Vagina (tissue), 2 donors: ENCODE data around the gene ZBTB42. TPM values are rescaled to one million over a fixed set of nuclear protein-coding genes. Genes with fewer than 3 reads are reported as not detected.

ENCODE experiments used
- DNase-seq, 2 donors: peaks; one replicate each; pipeline ENCODE4 v3.0.0-alpha.2; 2017; ENCODE audit errors: extremely low spot score in 2 of 2
- H3K27ac ChIP-seq: fragments of 200-600 bp; sonication (generic); one replicate; pipeline ENCODE4 v1.5.1; 2019
- H3K27me3 ChIP-seq: fragments of 200-600 bp; sonication (generic); one replicate; pipeline ENCODE4 v1.5.1; 2019
- H3K36me3 ChIP-seq, 2 donors: fragments of 200-600 bp; sonication (generic); one replicate each; pipeline ENCODE4 v1.5.1; 2017 to 2019
- H3K4me1 ChIP-seq: fragments of 200-600 bp; sonication (generic); one replicate; pipeline ENCODE4 v1.5.1; 2019
- H3K4me3 ChIP-seq, 2 donors: fragments of 200-600 bp; sonication (generic); 1 replicate in 1 of 2; 2 replicates in 1 of 2; pipeline ENCODE4 v1.5.1; 2016 to 2019
- H3K9me3 ChIP-seq: fragments of 200-600 bp; sonication (generic); one replicate; pipeline ENCODE4 v1.5.1; 2019
- CTCF ChIP-seq, 3 experiments: fragments of 450-650 bp in 2 of 3; fragments of 200-600 bp in 1 of 3; sonication (generic) in 1 of 3; IDR thresholded peaks; one replicate each; pipeline ENCODE4 v1.5.1; 2017 to 2019; ENCODE audit warnings: antibody characterized with exemption in 3 of 3, mild to moderate bottlenecking in 2 of 3, moderate library complexity in 2 of 3
- POLR2A ChIP-seq, 2 donors: fragments of 450-650 bp; IDR thresholded peaks; one replicate each; pipeline ENCODE4 v1.6.1; 2017; ENCODE audit warnings: antibody characterized with exemption in 2 of 2, mild to moderate bottlenecking in 2 of 2, moderate library complexity in 2 of 2
- POLR2AphosphoS5 ChIP-seq, 2 donors: sonication (generic); formaldehyde crosslinking; IDR thresholded peaks; one replicate each; pipeline ENCODE4 v1.9.0; 2017; ENCODE audit warnings: antibody characterized with exemption in 2 of 2, mild to moderate bottlenecking in 2 of 2, low read depth in 1 of 2; ENCODE audit not compliant: insufficient read depth in 1 of 2
- intact Hi-C: fragments of 100-400 bp; cut with DNase I; formaldehyde crosslinking; loops from one replicate; pipeline ENCODE4 v1.15.1; 2023
- total RNA-seq: library from RNA; depleted of rRNA; stranded (reverse); fragments of >200 nt; gene quantifications from one replicate; pipeline ENCODE4 v1.2.3, GENCODE V29; 2016

ZBTB42 gene
- total RNA-seq, 1 donor from 2014 or later = 7.6 TPM

DNA sequence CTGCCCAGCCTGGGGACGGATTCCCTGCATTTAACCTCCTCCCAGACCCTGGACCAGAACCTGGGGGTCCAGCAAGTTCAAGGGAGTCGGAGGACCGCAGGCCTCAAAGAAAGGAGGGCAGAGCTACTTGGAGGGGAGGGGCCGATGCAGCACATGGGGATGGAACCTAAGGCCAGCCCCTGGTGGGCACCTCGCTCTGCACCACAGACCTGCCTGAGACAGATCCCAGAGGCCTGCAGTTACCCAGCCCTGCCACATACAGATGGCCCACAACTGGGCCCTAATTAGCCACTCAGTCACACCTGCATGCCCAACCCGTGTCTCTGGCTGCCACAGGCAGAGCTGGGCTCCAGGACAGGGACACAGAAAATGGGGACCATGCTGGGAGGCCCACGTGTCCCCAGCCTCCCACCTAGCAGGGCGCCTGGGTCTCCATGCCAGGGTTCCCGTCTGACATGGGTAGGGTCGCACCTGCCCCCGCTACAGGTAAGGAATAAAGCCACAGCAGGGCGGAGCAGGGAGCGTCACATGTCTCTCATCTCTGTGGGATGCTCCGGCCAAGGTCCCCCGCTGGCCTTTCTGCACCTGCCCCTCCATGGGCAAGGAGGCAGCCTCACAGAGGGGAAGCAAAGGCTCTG lies 22.1 kb upstream of the ZBTB42 start:
- H3K4me3 ChIP-seq = no peak overlapping the region
- no peaks in the 10 kb centered on the region for H3K9me3 ChIP-seq
- no peak for TF ChIP-seq POLR2A (IDR thresholded peaks at IDR 0.05)
- TF ChIP-seq POLR2AphosphoS5 (IDR thresholded peaks at IDR 0.05; ENCODE audit: insufficient read depth in 1 of 2, low read depth in 1 of 2) = no peak
- TF ChIP-seq CTCF (IDR thresholded peaks at IDR 0.05) = no peak
- no peak overlapping the region for H3K27ac ChIP-seq
- no peaks in the 10 kb centered on the region for H3K27me3 ChIP-seq
- intact Hi-C loops = no loop called here
- DNase-seq = no peak
- H3K4me1 ChIP-seq = peaks cover 17% of the 10 kb centered on the region
- H3K36me3 ChIP-seq = no peaks in the 10 kb centered on the region

DNA sequence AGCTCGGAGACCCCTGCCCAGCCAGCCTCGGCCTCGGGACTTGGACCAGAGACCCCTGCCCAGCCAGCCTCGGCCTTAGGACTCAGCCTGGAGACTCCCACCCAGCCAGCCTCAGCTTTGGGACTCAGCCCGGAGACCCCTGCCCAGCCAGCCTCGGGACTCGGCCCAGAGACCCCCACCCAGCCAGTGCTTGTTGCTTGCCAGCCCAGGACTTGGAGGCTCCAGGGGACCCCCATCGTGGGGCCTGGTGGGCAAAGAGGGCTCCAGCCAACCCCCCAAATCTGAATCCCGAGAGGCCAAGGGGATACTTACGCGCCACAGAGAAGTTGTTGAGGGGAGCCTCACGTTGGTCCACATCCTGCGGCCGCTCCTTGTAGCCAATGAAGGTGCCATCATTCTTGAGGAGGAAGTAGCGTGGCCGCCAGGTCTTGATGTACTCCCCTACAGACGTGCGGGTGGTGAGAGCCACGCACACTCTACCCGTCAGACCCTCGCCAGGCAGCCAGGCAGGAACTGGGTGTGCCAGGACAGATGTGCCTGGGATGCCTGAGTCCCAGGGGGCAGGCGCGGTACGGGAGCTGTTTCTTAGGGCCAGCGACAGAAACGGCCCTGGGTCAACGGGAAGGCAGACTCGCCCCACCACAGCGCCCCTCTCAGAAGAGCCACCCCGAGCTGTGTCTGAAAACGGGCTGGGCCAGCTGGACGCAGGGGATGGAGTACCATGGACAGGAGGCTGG lies 21.0 kb upstream of the ZBTB42 start:
- intact Hi-C loops = no loop called here
- Histone ChIP-seq H3K4me1 (peaks cover 22% of the 10 kb centered on the region), H3K9me3 (no peaks in the 10 kb centered on the region), H3K36me3 (no peaks in the 10 kb centered on the region), H3K27ac (no peak overlapping the region), H3K27me3 (no peaks in the 10 kb centered on the region), H3K4me3 (no peak overlapping the region)
- TF ChIP-seq POLR2AphosphoS5 (IDR thresholded peaks at IDR 0.05; ENCODE audit: insufficient read depth in 1 of 2, low read depth in 1 of 2) = no peak
- no peak for TF ChIP-seq CTCF (IDR thresholded peaks at IDR 0.05)
- no peak for TF ChIP-seq POLR2A (IDR thresholded peaks at IDR 0.05)
- DNase-seq = no peak

DNA sequence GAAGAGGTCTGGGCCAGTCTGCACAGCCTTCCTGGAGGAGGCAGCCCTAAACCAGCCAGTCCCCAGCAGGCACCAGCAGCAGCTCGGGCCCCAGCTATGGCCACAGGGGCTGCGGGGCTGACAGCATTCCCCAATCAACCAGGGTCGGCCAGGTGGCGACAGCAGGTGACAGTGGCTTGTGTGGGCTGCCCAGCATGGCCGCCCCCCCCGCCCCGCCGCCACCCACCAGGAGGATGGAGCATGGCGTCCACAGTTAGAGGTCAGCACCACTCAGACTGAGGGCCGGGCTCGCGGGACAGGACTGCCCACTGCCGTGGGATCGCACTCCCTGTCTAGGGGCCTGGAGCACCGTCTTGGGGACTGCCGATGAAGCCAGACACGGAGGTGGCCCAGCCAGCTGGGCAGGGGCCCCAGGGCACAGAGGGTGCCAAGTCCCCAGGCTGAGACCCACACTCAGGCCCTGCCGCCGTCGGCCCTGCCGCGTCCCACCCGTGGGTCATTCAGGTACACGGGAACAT lies 20.3 kb upstream of the ZBTB42 start:
- TF ChIP-seq CTCF (IDR thresholded peaks at IDR 0.05) (no peak), POLR2AphosphoS5 (IDR thresholded peaks at IDR 0.05; ENCODE audit: insufficient read depth in 1 of 2, low read depth in 1 of 2) (no peak), POLR2A (IDR thresholded peaks at IDR 0.05) (no peak)
- intact Hi-C loops = no loop called here
- Histone ChIP-seq H3K4me3 (no peak overlapping the region), H3K36me3 (no peaks in the 10 kb centered on the region), H3K9me3 (no peaks in the 10 kb centered on the region), H3K4me1 (peaks cover 23% of the 10 kb centered on the region), H3K27me3 (no peaks in the 10 kb centered on the region), H3K27ac (no peak overlapping the region)
- no peak for DNase-seq

DNA sequence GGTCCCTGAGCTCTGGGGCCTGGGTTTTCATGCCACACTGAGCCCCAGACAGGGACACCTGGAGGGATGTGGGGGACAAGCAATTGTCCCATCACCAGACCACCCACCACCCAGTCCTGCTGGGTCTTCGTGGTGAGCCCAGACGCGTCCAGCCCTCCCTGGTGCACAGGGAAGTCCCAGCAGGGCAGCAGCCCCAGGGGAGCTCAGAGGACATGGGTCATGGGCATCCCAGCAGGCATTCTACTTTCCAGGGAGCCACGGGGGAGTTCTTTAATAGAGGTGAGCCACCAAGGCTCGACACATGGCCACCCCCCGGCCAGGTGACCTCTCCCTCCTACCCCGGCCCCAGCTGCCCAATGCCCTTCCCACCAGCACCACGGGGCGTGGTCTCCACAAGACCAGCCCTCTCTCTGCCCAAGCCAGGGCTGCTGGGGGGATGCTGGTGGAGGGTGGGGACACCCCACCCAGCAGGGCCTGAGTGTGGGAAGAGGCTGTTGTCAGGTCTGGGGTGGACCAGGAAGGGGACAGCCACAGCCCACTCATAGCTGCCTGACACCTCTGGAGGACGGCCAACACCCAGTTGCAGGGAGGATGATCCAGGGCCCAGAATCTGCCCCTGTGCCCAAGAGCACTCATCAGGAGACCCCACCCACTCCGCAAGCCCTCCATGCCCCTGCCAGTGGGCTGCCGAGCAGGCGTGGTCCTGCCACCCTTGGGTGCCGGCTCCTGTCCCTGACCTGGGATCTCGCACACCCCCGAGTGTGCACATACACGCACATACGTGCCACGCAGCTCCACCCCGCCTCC lies 19.4 kb upstream of the ZBTB42 start:
- H3K27ac ChIP-seq = no peak overlapping the region
- H3K27me3 ChIP-seq = no peaks in the 10 kb centered on the region
- H3K36me3 ChIP-seq = no peaks in the 10 kb centered on the region
- intact Hi-C loops = no loop called here
- H3K9me3 ChIP-seq = no peaks in the 10 kb centered on the region
- no peak overlapping the region for H3K4me3 ChIP-seq
- TF ChIP-seq POLR2A (IDR thresholded peaks at IDR 0.05) = no peak
- TF ChIP-seq CTCF (IDR thresholded peaks at IDR 0.05) = no peak
- TF ChIP-seq POLR2AphosphoS5 (IDR thresholded peaks at IDR 0.05; ENCODE audit: insufficient read depth in 1 of 2, low read depth in 1 of 2) = no peak
- no peak for DNase-seq
- H3K4me1 ChIP-seq = peaks cover 31% of the 10 kb centered on the region
